ENCODE results near the gene C10orf62. TPM values are rescaled to one million over a fixed set of nuclear protein-coding genes. Genes with fewer than 3 reads are reported as not detected.

The C10orf62 gene
- polyA plus RNA-seq, 6 donors from 2014 or later = not detected

DNA sequence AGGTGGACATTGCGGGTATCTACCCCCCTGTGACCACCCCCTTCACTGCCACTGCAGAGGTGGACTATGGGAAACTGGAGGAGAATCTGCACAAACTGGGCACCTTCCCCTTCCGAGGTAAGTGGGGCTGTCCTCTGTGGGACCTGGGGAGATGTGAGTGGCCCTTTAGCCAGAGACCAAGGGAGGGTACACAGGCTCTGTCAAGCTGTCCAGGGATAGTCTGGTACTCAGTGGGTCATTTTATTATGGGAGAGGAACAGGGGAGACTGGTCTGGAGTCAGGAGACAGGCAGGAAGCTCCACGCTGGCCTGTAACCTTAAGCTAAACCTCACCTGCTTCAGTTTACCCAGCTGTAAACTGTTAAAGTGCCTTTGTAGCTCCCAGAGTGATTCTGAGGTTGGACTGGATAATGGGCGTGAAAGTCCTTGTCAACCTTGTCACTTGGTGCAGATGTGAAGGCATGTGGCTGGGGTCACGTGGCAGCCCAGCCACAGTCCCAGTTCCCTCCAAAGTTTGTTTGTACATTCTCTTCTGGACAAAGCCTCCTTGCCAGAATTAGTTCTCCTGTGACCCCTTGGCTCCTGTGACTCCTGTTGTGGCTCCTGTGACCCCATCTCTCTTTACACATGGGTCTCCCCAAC is 4.6 kb upstream of the C10orf62 start:
- no peak for ATAC-seq (ENCODE audit: low read depth in 2 of 2)
- H3K4me1 Mint-ChIP-seq = no peaks in the 10 kb centered on the region
- no peak overlapping the region for H3K4me3 Mint-ChIP-seq
- peaks cover 0 to 7% (median 5%) of the 10 kb centered on the region in 3 donors for H3K27me3 Mint-ChIP-seq
- no peaks in the 10 kb centered on the region for H3K36me3 Mint-ChIP-seq
- H3K9me3 Mint-ChIP-seq = no peaks in the 10 kb centered on the region
- DNase-seq = no peak
- H3K27ac Mint-ChIP-seq = no peak overlapping the region

DNA sequence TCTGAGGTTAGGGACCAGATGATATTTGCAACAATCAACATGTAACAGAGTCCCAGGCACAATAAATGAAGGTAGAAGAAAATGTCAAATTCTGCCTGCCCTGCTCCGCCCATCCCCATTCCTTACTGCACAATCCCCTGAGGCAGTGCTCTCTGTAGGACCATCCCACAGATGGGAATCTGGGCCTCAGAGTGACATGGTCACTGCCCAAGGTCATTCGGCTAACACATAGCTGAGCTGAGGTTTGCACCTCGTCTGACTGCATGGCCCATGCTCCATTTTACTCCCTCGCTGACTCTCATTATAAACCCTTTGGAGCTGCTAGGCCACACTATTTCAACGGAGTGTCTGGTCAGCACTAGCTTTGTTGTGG is 4.1 kb upstream of the C10orf62 start:
- no peak overlapping the region for H3K4me3 Mint-ChIP-seq
- DNase-seq (no peak), ATAC-seq (ENCODE audit: low read depth in 2 of 2) (no peak)
- no peaks in the 10 kb centered on the region for H3K9me3 Mint-ChIP-seq
- H3K27me3 Mint-ChIP-seq = peaks cover 0 to 7% (median 5%) of the 10 kb centered on the region in 3 donors
- H3K36me3 Mint-ChIP-seq = no peaks in the 10 kb centered on the region
- H3K27ac Mint-ChIP-seq = no peak overlapping the region
- H3K4me1 Mint-ChIP-seq = no peaks in the 10 kb centered on the region

DNA sequence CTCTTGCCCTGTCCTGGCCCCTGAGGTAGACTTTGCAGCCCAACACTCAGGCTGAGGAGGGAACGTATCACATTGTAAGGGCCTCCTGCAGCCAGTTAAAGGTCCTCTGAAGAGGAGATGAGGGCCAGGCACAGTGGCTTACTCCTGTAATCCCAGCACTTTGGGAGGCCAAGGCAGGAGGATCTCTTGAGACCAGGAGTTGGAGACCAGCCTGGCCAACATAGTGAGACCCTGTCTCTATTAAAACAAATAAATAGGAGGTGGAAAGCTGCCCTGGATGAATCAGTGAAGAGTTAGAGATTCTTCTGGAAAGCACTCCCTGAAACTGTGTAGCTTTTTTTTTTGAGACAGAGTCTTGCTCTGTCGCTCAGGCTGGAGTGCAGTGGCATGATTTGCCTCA is 2.3 kb upstream of the C10orf62 start:
- H3K9me3 Mint-ChIP-seq = no peaks in the 10 kb centered on the region
- no peak overlapping the region for H3K4me3 Mint-ChIP-seq
- DNase-seq (no peak), ATAC-seq (ENCODE audit: low read depth in 2 of 2) (no peak)
- no peak overlapping the region for H3K27ac Mint-ChIP-seq
- H3K27me3 Mint-ChIP-seq = peaks cover 0 to 7% (median 5%) of the 10 kb centered on the region in 3 donors
- H3K4me1 Mint-ChIP-seq = no peaks in the 10 kb centered on the region
- no peaks in the 10 kb centered on the region for H3K36me3 Mint-ChIP-seq

DNA sequence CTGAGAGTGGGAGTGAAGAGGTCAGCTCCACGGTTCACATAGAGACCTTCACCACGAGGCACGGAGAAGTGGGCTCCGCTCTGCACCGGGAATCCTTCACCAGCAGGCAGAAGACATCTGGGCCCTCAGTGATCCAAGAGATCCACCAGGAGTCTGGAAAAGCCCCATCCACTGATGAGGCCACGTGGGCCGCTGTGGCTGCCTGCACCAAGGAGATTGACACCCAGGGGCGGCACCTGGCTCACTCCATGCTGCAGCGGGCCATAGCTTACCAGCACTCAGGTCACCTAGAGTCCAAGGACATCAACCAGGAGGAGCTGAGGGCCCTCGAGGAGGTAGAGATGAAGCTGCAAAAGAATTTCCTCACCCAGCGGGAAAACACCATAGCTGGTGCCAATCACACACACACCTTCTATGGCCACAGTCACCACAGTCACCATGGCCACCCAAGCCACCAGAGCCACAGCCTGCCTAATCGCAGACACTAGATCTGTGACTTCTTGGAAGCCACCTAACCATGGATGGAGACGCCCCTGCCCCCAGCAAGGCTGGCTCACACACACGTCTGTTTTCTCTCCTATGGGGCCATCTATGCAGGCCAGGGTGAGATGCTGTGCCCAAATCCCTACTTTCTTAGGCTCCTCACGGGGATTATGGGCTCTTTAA is 694 bp downstream of the C10orf62 start:
- no peaks in the 10 kb centered on the region for H3K36me3 Mint-ChIP-seq
- H3K27me3 Mint-ChIP-seq = peaks cover 0 to 14% (median 0%) of the 10 kb centered on the region in 3 donors
- H3K4me3 Mint-ChIP-seq = no peak overlapping the region
- no peaks in the 10 kb centered on the region for H3K9me3 Mint-ChIP-seq
- no peaks in the 10 kb centered on the region for H3K4me1 Mint-ChIP-seq
- DNase-seq (no peak), ATAC-seq (ENCODE audit: low read depth in 2 of 2) (no peak)
- H3K27ac Mint-ChIP-seq = no peak overlapping the region

DNA sequence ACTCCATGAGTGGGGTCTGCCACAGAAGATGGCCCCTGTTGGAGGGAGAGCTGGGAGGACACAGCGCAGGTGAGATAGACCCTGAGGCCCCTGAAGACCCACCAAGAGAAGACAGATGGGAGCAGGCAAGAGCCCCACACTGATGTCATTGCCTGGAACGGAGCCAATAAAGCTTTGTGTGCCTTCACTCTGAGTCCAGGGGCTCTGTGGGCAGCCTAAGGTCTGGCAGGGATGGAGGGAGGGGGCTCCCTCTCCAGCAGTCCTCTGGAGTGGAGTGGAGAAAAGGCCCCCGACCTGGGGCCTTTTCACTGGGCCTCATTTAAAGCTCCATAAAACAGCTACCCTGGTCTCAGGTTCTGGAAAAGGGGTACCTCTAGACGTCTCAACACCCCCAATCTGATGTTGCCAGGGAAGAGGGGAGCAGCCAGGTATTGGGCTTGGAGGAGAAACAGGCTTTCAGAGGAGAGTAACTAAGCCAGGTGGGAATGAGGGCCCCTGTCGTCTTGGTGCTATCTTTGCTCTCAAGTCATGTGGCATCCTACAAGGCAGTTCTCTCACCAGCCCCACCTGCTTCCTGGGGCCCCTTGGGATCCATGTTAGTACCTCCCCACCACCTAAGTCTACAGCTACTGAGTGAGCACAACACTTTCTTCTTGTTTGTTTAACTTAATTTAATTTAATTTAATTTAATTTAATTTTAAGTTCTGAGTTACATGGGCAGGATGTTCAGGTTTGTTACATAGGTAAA is 1.4 kb downstream of the C10orf62 start:
- Mint-ChIP-seq H3K36me3 (no peaks in the 10 kb centered on the region), H3K27me3 (peaks cover 0 to 11% (median 0%) of the 10 kb centered on the region in 3 donors), H3K9me3 (no peaks in the 10 kb centered on the region), H3K27ac (no peak overlapping the region), H3K4me3 (no peak overlapping the region), H3K4me1 (no peaks in the 10 kb centered on the region)
- DNase-seq (no peak), ATAC-seq (ENCODE audit: low read depth in 2 of 2) (no peak)

DNA sequence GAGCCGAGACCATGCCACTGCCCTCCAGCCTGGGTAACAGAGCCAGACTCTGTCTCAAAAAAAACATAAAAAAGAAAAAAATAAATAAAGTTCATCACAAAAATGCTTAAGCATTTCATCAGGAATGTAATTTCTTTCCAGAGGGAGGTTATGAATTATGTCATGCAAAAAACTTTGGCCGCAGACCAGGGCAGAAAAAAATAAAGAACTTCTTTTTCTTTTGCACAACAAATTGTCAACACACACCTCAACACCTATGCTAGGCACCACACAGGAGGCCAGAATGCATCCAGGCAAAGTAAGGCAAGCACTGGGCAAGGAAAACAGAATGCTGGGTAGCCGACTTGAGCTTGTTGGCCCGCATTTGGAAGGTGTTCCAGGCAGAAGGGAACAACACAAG is 3.9 kb downstream of the C10orf62 start:
- DNase-seq (no peak), ATAC-seq (ENCODE audit: low read depth in 2 of 2) (no peak)
- Mint-ChIP-seq H3K27ac (no peak overlapping the region), H3K4me3 (no peak overlapping the region), H3K9me3 (no peaks in the 10 kb centered on the region), H3K27me3 (peaks cover 0 to 14% (median 0%) of the 10 kb centered on the region in 3 donors), H3K4me1 (no peaks in the 10 kb centered on the region), H3K36me3 (no peaks in the 10 kb centered on the region)

DNA sequence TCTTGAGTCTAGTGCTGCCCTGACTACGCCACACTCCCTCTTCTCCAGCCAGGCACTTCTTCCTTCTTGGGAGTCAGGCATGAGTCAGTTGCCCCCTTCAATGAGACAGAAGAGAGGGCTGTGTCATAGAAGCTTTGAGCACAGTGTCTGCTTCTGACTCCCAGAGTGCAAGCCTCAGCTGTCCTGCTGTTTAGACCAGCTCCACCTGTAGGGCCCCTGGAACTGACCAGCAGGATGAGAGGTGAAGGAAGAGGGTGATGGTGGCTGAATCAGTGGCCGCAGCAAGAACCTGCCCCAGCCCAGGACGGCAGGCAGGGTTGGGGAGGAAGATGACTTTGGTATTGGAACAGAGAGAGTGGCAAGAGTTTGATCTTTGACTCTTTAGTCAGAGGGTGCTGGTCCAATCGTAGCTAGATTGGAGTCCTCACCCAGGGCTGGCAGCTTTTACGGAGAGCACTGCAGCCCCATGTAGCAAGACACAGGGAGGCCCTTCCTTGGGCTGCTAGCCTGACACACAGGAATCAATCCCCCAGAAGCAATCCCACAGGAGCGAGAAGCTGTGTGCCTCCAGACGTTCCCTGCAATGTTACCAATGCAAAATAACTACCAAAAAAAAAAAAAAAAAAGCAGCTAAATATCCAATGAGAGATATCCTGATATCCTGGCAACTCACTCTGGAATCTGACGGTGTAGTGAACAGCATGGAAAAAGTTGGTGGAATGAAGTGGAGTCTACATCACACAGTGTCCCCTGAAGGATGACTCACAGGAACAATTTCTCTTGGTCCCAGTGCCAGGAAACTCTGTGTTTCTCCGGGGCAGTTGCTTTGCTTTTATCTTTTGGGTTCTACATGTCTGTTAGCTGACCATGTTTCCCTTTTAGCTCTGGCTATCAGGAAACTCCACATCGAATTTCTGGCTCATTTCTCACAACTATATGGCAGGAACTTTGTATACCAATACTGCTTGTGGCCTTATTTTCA is 6.9 kb downstream of the C10orf62 start:
- Mint-ChIP-seq H3K36me3 (no peaks in the 10 kb centered on the region), H3K4me1 (no peaks in the 10 kb centered on the region), H3K4me3 (no peak overlapping the region), H3K9me3 (no peaks in the 10 kb centered on the region), H3K27ac (peak overlapping the region in 1 of 6 donors; percentile 54), H3K27me3 (peaks cover 0 to 14% (median 0%) of the 10 kb centered on the region in 3 donors)
- no peak for DNase-seq
- no peak for ATAC-seq (ENCODE audit: low read depth in 2 of 2)

DNA sequence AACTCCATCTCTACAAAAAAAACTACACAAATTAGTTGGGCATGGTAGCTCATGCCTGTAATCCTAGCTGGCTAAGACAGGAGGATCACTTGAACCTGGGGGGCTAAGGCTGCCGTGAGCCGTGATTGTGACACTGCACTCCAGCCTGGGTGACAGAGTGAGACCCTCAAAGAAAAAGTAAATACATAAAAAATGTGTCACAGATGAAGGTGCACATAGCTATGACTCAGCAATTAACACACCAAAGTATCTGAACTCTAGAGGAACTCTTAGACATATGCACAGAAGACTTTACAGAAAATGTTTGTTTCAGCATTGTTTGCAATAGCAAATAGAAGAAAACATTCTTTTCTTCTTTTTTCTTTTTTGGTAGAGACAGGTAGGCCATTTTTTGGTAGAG is 8.3 kb downstream of the C10orf62 start:
- Mint-ChIP-seq H3K27ac (peak overlapping the region in 2 of 6 donors; percentile 26 to 44), H3K9me3 (no peaks in the 10 kb centered on the region), H3K36me3 (no peaks in the 10 kb centered on the region), H3K4me3 (peak overlapping the region in 1 of 8 donors; percentile 63), H3K4me1 (no peaks in the 10 kb centered on the region), H3K27me3 (peaks cover 0 to 14% (median 0%) of the 10 kb centered on the region in 3 donors)
- ATAC-seq (ENCODE audit: low read depth in 2 of 2) = no peak
- no peak for DNase-seq

DNA sequence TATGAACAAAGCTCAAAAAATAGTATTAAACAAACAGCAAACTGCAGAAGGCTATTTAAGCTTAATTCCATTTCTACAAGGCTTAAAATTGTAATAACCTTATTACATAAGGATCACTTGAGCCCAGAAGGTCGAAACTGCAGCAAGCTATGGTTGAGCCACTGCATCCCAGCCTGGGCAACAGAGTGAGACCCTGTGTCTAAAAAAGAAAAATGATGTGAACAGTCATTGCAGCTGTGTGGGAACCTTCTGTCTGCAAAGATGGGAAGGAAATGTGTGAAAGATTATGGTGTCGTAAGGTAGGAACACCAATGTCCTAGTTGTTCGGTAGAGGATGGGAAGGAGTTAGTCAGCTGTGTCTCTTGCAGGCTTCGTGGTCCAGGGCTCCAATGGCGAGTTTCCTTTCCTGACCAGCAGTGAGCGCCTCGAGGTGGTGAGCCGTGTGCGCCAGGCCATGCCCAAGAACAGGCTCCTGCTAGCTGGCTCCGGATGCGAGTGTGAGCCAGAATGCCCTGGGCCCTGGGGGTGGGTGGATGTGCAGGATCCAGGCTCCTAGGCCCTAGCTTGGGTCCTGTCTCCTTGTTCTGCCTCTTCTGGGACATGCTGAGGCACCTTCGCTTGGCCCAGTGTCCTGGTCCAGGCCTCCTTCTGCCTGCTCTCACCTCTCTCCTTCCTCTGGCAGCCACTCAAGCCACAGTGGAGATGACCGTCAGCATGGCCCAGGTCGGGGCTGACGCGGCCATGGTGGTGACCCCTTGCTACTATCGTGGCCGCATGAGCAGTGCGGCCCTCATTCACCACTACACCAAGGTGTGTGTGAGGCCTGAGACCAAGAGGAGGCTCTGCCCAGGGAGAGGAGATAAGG is 9.1 kb downstream of the C10orf62 start:
- Mint-ChIP-seq H3K36me3 (no peaks in the 10 kb centered on the region), H3K27me3 (peaks cover 0 to 14% (median 0%) of the 10 kb centered on the region in 3 donors), H3K9me3 (no peaks in the 10 kb centered on the region), H3K4me1 (no peaks in the 10 kb centered on the region), H3K4me3 (peak overlapping the region in 1 of 8 donors; percentile 44), H3K27ac (no peak overlapping the region)
- DNase-seq = no peak
- no peak for ATAC-seq (ENCODE audit: low read depth in 2 of 2)

DNA sequence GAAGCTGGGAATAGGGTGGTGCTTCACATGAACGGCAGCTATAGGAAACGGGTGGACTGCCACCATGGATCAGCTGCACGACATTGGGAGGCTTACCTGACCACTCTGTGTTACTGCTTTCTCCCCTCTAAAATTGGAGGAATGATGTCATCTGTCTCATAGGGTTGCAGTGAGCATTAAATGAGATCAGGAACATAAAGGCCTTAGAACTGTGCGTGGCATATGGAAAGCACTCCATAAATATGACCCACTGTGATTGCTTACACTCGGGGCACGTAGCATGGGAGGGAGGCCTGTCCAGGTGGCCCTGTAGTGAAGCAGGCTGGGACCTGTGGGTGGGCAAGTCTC is 9.7 kb downstream of the C10orf62 start:
- H3K27ac Mint-ChIP-seq = no peak overlapping the region

DNA sequence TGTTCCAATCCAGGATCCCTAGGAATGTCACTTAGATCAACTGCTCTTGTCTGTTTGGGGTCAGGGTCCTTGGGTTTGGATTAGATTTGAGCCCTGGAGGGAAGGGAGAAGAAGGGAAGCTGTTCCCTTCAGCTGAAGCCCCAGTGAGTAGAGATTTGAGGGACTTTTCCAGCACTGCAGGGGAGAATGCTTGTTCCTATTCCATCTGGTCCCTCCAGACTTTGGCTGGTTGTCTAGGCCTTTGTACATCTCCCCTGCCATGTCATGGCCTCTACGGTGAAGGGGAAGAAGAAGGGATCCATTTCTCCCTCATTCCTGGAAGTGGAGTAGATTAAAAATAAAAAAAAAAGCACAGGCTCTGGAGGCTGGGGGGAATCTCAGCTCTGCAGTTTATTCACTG is 11.1 kb downstream of the C10orf62 start:
- Mint-ChIP-seq H3K4me3 (no peak overlapping the region), H3K27ac (no peak overlapping the region), H3K4me1 (no peaks in the 10 kb centered on the region), H3K9me3 (no peaks in the 10 kb centered on the region), H3K27me3 (peaks cover 0 to 13% (median 0%) of the 10 kb centered on the region in 3 donors), H3K36me3 (no peaks in the 10 kb centered on the region)
- DNase-seq (no peak), ATAC-seq (ENCODE audit: low read depth in 2 of 2) (no peak)

More for the DNA sequence above, 9.7 kb downstream of the C10orf62 start:
- ATAC-seq (ENCODE audit: low read depth in 2 of 2) (no peak), DNase-seq (no peak)
- Mint-ChIP-seq H3K36me3 (no peaks in the 10 kb centered on the region), H3K9me3 (no peaks in the 10 kb centered on the region), H3K4me1 (no peaks in the 10 kb centered on the region), H3K4me3 (no peak overlapping the region), H3K27me3 (peaks cover 0 to 14% (median 0%) of the 10 kb centered on the region in 3 donors)
